IMR-90 (cell line): Measurements from ENCODE around the gene BTC. TPM values are rescaled to one million over a fixed set of nuclear protein-coding genes. Genes with fewer than 3 reads are reported as not detected.

Source experiments
- ATAC-seq: fragments of 200-7000 bp; cut with Tn5 transposase; 2 replicates; pipeline ENCODE4 v1.9.1; 2020; ENCODE audit warnings: low read depth, mild to moderate bottlenecking, moderate library complexity
- BruUV-seq: library from RNA; stranded (reverse); fragments of 400-500 nt; replicated peaks from 2 replicates; lab custom pipeline; 2021; lab: Mats Ljungman, UMichigan
- CTCF ChIA-PET: fragments of 300-600 bp; formaldehyde crosslinking; extraction: SDS; loops from one replicate; lab custom pipeline; 2021; ENCODE audit warnings: antibody characterized with exemption; lab: Yijun Ruan, JAX
- POLR2A ChIA-PET: fragments of 300-600 bp; sonication (Branson Sonifier 250); formaldehyde crosslinking; loops from one replicate; lab custom pipeline; 2022; ENCODE audit warnings: antibody characterized with exemption; ENCODE audit not compliant: unreplicated experiment; lab: Charles Lee
- DNase-seq: peaks from one replicate; pipeline ENCODE4 v3.0.0; 2013
- H2AFZ ChIP-seq: replicated peaks from 2 replicates; pipeline ENCODE3; 2013; ENCODE audit warnings: low read length, mild to moderate bottlenecking; ENCODE audit not compliant: poor library complexity
- H2AK5ac ChIP-seq: 2 replicates; pipeline ENCODE4 v1.6.1; 2013; ENCODE audit warnings: low read depth, low read length, inconsistent platforms
- H2AK9ac ChIP-seq: replicated peaks from 2 replicates; pipeline ENCODE3; 2013; ENCODE audit warnings: mild to moderate bottlenecking, low read depth, low read length, moderate library complexity; ENCODE audit not compliant: poor library complexity
- H2BK120ac ChIP-seq: 2 replicates; pipeline ENCODE4 v1.6.1; 2013; ENCODE audit warnings: low read depth, low read length, inconsistent platforms
- H2BK15ac ChIP-seq: 3 replicates; pipeline ENCODE4 v1.6.1; 2013; ENCODE audit warnings: low read depth, low read length, inconsistent platforms
- H2BK20ac ChIP-seq: 2 replicates; pipeline ENCODE4 v1.6.1; 2013; ENCODE audit warnings: low read depth, mild to moderate bottlenecking, inconsistent platforms, low read length, moderate library complexity
- H2BK5ac ChIP-seq: 2 replicates; pipeline ENCODE4 v1.6.1; 2013; ENCODE audit warnings: mild to moderate bottlenecking, low read depth, low read length, inconsistent platforms; ENCODE audit not compliant: poor library complexity, severe bottlenecking
- H3K14ac ChIP-seq: replicated peaks from 2 replicates; pipeline ENCODE4 v1.6.1; 2013; ENCODE audit warnings: low read depth, low read length, inconsistent platforms
- H3K18ac ChIP-seq: 2 replicates; pipeline ENCODE4 v1.6.1; 2013; ENCODE audit warnings: low read depth, low read length, control low read depth
- H3K23ac ChIP-seq: 2 replicates; pipeline ENCODE4 v1.6.1; 2013; ENCODE audit warnings: low read depth, low read length, inconsistent platforms
- H3K27ac ChIP-seq: 2 replicates; pipeline ENCODE4 v1.5.1; 2013; ENCODE audit warnings: mild to moderate bottlenecking, control low read depth, low read length; ENCODE audit not compliant: insufficient read depth
- H3K27me3 ChIP-seq: 2 replicates; pipeline ENCODE4 v1.6.1; 2013; ENCODE audit warnings: low read length; ENCODE audit not compliant: control insufficient read depth, insufficient read depth
- H3K36me3 ChIP-seq: 2 replicates; pipeline ENCODE4 v1.6.1; 2013; ENCODE audit warnings: low read length, mixed read lengths; ENCODE audit not compliant: control insufficient read depth, insufficient read depth
- H3K4ac ChIP-seq: 2 replicates; pipeline ENCODE4 v1.6.1; 2013; ENCODE audit warnings: low read depth, low read length, inconsistent platforms
- H3K4me1 ChIP-seq: 2 replicates; pipeline ENCODE4 v1.6.1; 2013; ENCODE audit warnings: low read length, mixed read lengths; ENCODE audit not compliant: control insufficient read depth, insufficient read depth
- H3K4me2 ChIP-seq: 2 replicates; pipeline ENCODE4 v1.6.1; 2013; ENCODE audit warnings: low read depth, mild to moderate bottlenecking, control low read depth, low read length, moderate library complexity
- H3K4me3 ChIP-seq: 2 replicates; pipeline ENCODE4 v1.5.1; 2013; ENCODE audit warnings: low read depth, mild to moderate bottlenecking, control low read depth, low read length, moderate library complexity; ENCODE audit not compliant: insufficient read depth
- H3K56ac ChIP-seq: 2 replicates; pipeline ENCODE4 v1.6.1; 2013; ENCODE audit warnings: low read length, inconsistent platforms; ENCODE audit not compliant: insufficient read depth; ENCODE audit errors: extremely low read depth
- H3K79me1 ChIP-seq, 2 experiments: 2 replicates each; pipeline ENCODE4 v1.6.1; 2013; ENCODE audit warnings: low read length in 2 of 2, inconsistent platforms in 1 of 2, low read depth in 1 of 2
- H3K9ac ChIP-seq: 2 replicates; pipeline ENCODE4 v1.6.1; 2013; ENCODE audit warnings: low read depth, low read length, control low read depth
- H3K9me1 ChIP-seq: 2 replicates; pipeline ENCODE4 v1.6.1; 2013; ENCODE audit warnings: low read length, inconsistent platforms; ENCODE audit not compliant: insufficient read depth
- H3K9me3 ChIP-seq: 2 replicates; pipeline ENCODE4 v1.6.1; 2013; ENCODE audit warnings: low read length; ENCODE audit not compliant: control insufficient read depth, insufficient read depth
- H4K20me1 ChIP-seq: 2 replicates; pipeline ENCODE4 v1.6.1; 2013; ENCODE audit warnings: low read length, inconsistent platforms; ENCODE audit not compliant: insufficient read depth
- H4K5ac ChIP-seq: 2 replicates; pipeline ENCODE4 v1.6.1; 2013; ENCODE audit warnings: mild to moderate bottlenecking, low read depth, low read length, control low read depth
- H4K8ac ChIP-seq, 2 experiments: 2 replicates each; pipeline ENCODE4 v1.6.1; 2013; ENCODE audit warnings: low read depth in 2 of 2, low read length in 2 of 2, control low read depth in 1 of 2, inconsistent platforms in 1 of 2
- H4K91ac ChIP-seq: 2 replicates; pipeline ENCODE4 v1.6.1; 2013; ENCODE audit warnings: low read depth, low read length, inconsistent platforms; ENCODE audit not compliant: insufficient read depth
- BHLHE40 ChIP-seq: fragments of 150-350 bp; IDR thresholded peaks from 2 replicates; pipeline ENCODE4 v1.6.1; 2016; ENCODE audit warnings: mild to moderate bottlenecking, low read depth, low read length
- CEBPB ChIP-seq: IDR thresholded peaks from 2 replicates; pipeline ENCODE4 v1.6.1; 2012; ENCODE audit warnings: low read depth, low read length, improper control_type of control experiment
- CHD1 ChIP-seq: IDR thresholded peaks from 2 replicates; pipeline ENCODE4 v1.6.1; 2012; ENCODE audit warnings: low read depth, low read length, improper control_type of control experiment
- CTCF ChIP-seq: conservative IDR thresholded peaks from 2 replicates; pipeline ENCODE4 v1.5.1; 2012; ENCODE audit warnings: mild to moderate bottlenecking, low read depth, low read length, improper control_type of control experiment
- ELK1 ChIP-seq: fragments of 150-350 bp; IDR thresholded peaks from 2 replicates; pipeline ENCODE4 v1.6.1; 2016; ENCODE audit warnings: low read depth, mild to moderate bottlenecking, low read length, moderate library complexity, borderline replicate concordance
- FOS ChIP-seq: fragments of 150-350 bp; IDR thresholded peaks from 2 replicates; pipeline ENCODE4 v1.6.1; 2016; ENCODE audit warnings: low read depth, low read length
- MAFK ChIP-seq: IDR thresholded peaks from 2 replicates; pipeline ENCODE4 v1.6.1; 2012; ENCODE audit warnings: low read depth, low read length, improper control_type of control experiment
- MAZ ChIP-seq: IDR thresholded peaks from 2 replicates; pipeline ENCODE4 v1.6.1; 2012; ENCODE audit warnings: low read depth, mild to moderate bottlenecking, low read length, improper control_type of control experiment, moderate library complexity, borderline replicate concordance
- MXI1 ChIP-seq: IDR thresholded peaks from 2 replicates; pipeline ENCODE4 v1.6.1; 2012; ENCODE audit warnings: low read depth, mild to moderate bottlenecking, low read length, moderate library complexity, borderline replicate concordance
- NFE2L2 ChIP-seq: fragments of 150-350 bp; IDR thresholded peaks from 2 replicates; pipeline ENCODE4 v1.6.1; 2016; ENCODE audit warnings: low read depth, mild to moderate bottlenecking, low read length
- POLR2A ChIP-seq: IDR thresholded peaks from 2 replicates; pipeline ENCODE4 v1.6.1; 2012; ENCODE audit warnings: mild to moderate bottlenecking, low read depth, low read length
- RAD21 ChIP-seq: IDR thresholded peaks from 2 replicates; pipeline ENCODE4 v1.6.1; 2012; ENCODE audit warnings: low read length, improper control_type of control experiment
- RCOR1 ChIP-seq: IDR thresholded peaks from 2 replicates; pipeline ENCODE4 v1.6.1; 2012; ENCODE audit warnings: mild to moderate bottlenecking, low read length, improper control_type of control experiment; ENCODE audit not compliant: insufficient replicate concordance
- RFX5 ChIP-seq: IDR thresholded peaks from 2 replicates; pipeline ENCODE4 v1.8.0; 2012; ENCODE audit warnings: low read depth, mild to moderate bottlenecking, low read length, moderate library complexity
- SMC3 ChIP-seq: fragments of 150-350 bp; IDR thresholded peaks from 2 replicates; pipeline ENCODE4 v1.6.1; 2016; ENCODE audit warnings: low read depth, mild to moderate bottlenecking, antibody characterized with exemption, low read length, moderate library complexity
- USF2 ChIP-seq: fragments of 150-350 bp; IDR thresholded peaks from 2 replicates; pipeline ENCODE4 v1.6.1; 2017; ENCODE audit warnings: mild to moderate bottlenecking, antibody characterized with exemption, low read length, low read depth
- WGBS, 2 experiments: methylation state at CpG; one replicate each; pipeline versions ENCODE4 v1.1.5 to v1.1.7; 2013; ENCODE audit warnings: missing lambda C conversion rate in 2 of 2; ENCODE audit not compliant: insufficient read length in 1 of 2; ENCODE audit errors: extremely low coverage in 2 of 2; 5-methylcytosine and 5-hydroxymethylcytosine counted together
- dilution Hi-C: fragments of 300-500 bp; cut with HindIII; formaldehyde crosslinking; loops from one replicate; pipeline ENCODE4 v1.14.3; 2018; ENCODE audit warnings: low sequenced_read_pairs; ENCODE audit not compliant: unreplicated experiment
- in situ Hi-C: fragments of 300-500 bp; cut with MboI; formaldehyde crosslinking; loops from 3 replicates; pipeline ENCODE4 v1.14.3; 2019; ENCODE audit warnings: low sequenced_read_pairs, inconsistent platforms, mixed read lengths
- intact Hi-C: fragments of 100-400 bp; cut with micrococcal nuclease; formaldehyde crosslinking; loops from 2 replicates; pipeline ENCODE4 v1.10.0; 2022
- polyA plus RNA-seq, 3 experiments: library from polyadenylated mRNA; depleted of rRNA; stranded (reverse); fragments of >200 nt; gene quantifications; 2 replicates each; pipeline ENCODE4 v1.2.3, GENCODE V29; 2012; ENCODE audit warnings: low replicate concordance in 1 of 3
- total RNA-seq: library from RNA; depleted of rRNA; stranded (reverse); fragments of >200 nt; gene quantifications from 2 replicates; pipeline ENCODE4 v1.2.3, GENCODE V29; 2012

Gene BTC
- total and polyA plus RNA-seq, 2 of the 4 experiments (the other 2 are of a cell fraction): not detected

- H2BK20ac ChIP-seq: no peak overlapping the region
- TF ChIP-seq SMC3 (no peak), RCOR1 (no peak), NFE2L2 (no peak), RFX5 (no peak), BHLHE40 (no peak), MAFK (no peak), MAZ (no peak), RAD21 (no peak), POLR2A (no peak), CHD1 (no peak), CTCF (no peak), CEBPB (no peak), ELK1 (no peak), MXI1 (no peak), USF2 (no peak), FOS (no peak)
- no peaks in the 10 kb centered on the region for H3K79me1 ChIP-seq
- no peak overlapping the region for H3K27ac ChIP-seq
- no peak overlapping the region for H4K5ac ChIP-seq
- no peaks in the 10 kb centered on the region for H3K36me3 ChIP-seq
- no peaks in the 10 kb centered on the region for H3K9me1 ChIP-seq
- H2AFZ ChIP-seq: no peak overlapping the region
- DNase-seq (no peak), ATAC-seq (no peak)
- no peak overlapping the region for H2AK9ac ChIP-seq
- H4K20me1 ChIP-seq: no peaks in the 10 kb centered on the region
- H3K14ac ChIP-seq: no peak overlapping the region
- no peak overlapping the region for H3K18ac ChIP-seq
- H3K4me1 ChIP-seq: no peaks in the 10 kb centered on the region
- no peak overlapping the region for H4K8ac ChIP-seq
- H3K4me3 ChIP-seq: no peak overlapping the region
- no peak overlapping the region for H3K56ac ChIP-seq
- H3K4me2 ChIP-seq: no peak overlapping the region
- CTCF ChIA-PET: no interaction called here
- no peak overlapping the region for H3K23ac ChIP-seq
- H3K9ac ChIP-seq: no peak overlapping the region
- in situ Hi-C loops: no loop called here
- H2BK5ac ChIP-seq: no peak overlapping the region
- H2BK120ac ChIP-seq: no peak overlapping the region
- no peak overlapping the region for H2BK15ac ChIP-seq
- WGBS, 2 experiments: 17% methylated on average over 1 of the region's 1 CpG; no CpG with 5 or more reads in 1 of the 2 experiments
- BruUV-seq: no TSS peak
- POLR2A ChIA-PET: no interaction called here
- no peak overlapping the region for H3K4ac ChIP-seq
- dilution Hi-C loops: no loop called here
- H2AK5ac ChIP-seq: no peak overlapping the region
- intact Hi-C loops: no loop called here
- H4K91ac ChIP-seq: no peak overlapping the region
- H3K27me3 ChIP-seq: no peaks in the 10 kb centered on the region; the same call in 1 of the 2 replicates
- H3K9me3 ChIP-seq: no peaks in the 10 kb centered on the region
Measured at GRCh38 chr4:74823194-74823593, 28.9 kb upstream of the BTC start.
